ENCODE results near the gene PPP2R3A. TPM values are rescaled to one million over a fixed set of nuclear protein-coding genes. Genes with fewer than 3 reads are reported as not detected.
A peak's percentile ranks its signal among the peaks of the same experiment; 100 is the strongest.

PPP2R3A gene
- total and polyA plus RNA-seq, 9 of the 15 experiments (the other 6 are each of a cell fraction or from before 2014, with no cell fraction given) = 0.10 to 0.50 (median 0.24) TPM

DNA sequence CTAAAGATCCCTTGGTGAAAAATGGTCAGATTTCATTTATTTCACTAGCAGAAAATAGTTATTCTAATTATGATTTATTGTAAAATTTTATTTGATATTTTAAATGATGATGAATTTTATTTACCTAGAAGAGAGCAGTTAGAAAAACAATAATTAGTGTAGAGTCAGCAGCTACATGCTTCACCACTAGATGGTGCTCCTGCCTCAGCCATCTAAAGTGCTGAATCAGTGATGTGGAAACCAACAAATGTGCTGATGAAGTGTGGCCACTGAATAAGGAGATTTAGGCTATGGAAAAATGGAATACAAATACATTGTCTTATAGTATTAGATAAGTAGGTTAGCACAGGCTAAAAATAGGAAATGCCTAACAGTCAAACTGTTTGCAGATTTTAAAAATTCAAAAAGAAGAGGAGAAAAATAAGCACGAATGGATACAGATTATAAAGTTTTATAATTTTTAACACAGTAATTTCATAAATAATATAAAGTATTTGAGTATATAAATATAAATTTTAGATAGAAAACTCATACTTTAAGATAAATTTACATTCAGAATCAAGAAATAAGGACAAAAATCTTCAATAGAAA, 109.8 kb downstream of the PPP2R3A start (continued):
- no peak for TF ChIP-seq TFAM (CRISPR knock-in tag; conservative IDR thresholded peaks at IDR 0.05)
- no peak for TF ChIP-seq ELF1 (tag; IDR thresholded peaks at IDR 0.05)
- TF ChIP-seq USF1 (CRISPR knock-in tag; IDR thresholded peaks at IDR 0.05) = no peak
- TF ChIP-seq ATF1 (CRISPR knock-in tag; IDR thresholded peaks at IDR 0.05) = no peak
- TF ChIP-seq ATF1 (tag; IDR thresholded peaks at IDR 0.05) = no peak
- no peak for TF ChIP-seq NFXL1 (CRISPR knock-in tag; IDR thresholded peaks at IDR 0.05)
- TF ChIP-seq ETV5 (CRISPR knock-in tag; IDR thresholded peaks at IDR 0.05; ENCODE audit: low read depth) = no peak
- no peak for TF ChIP-seq GATAD2A (IDR thresholded peaks at IDR 0.05)
- no peak for TF ChIP-seq RBM14 (IDR thresholded peaks at IDR 0.05; ENCODE audit: borderline replicate concordance, insufficient read depth, low read depth, low read length)
- peak; percentile 98 for TF ChIP-seq C11orf30 (IDR thresholded peaks at IDR 0.05; ENCODE audit: low read depth)
- no peak for TF ChIP-seq ZNF75A (CRISPR knock-in tag; IDR thresholded peaks at IDR 0.05)
- no peak for TF ChIP-seq DIDO1 (tag; IDR thresholded peaks at IDR 0.05; ENCODE audit: low read depth)
- no peak for TF ChIP-seq NUFIP1 (IDR thresholded peaks at IDR 0.05; ENCODE audit: partially characterized antibody)
- TF ChIP-seq SIX5 (IDR thresholded peaks at IDR 0.05; ENCODE audit: borderline replicate concordance in 1 of 2, insufficient read depth in 1 of 2, low read depth in 1 of 2, low read length in 2 of 2) = no peak
- TF ChIP-seq MYC (IDR thresholded peaks at IDR 0.05; ENCODE audit: low read depth, low read length) = no peak
- no peak for TF ChIP-seq MYC (CRISPR knock-in tag; IDR thresholded peaks at IDR 0.05; ENCODE audit: borderline replicate concordance, low read depth)
- no peak for TF ChIP-seq ZNF57 (CRISPR knock-in tag; IDR thresholded peaks at IDR 0.05)
- TF ChIP-seq CREM (IDR thresholded peaks at IDR 0.05; ENCODE audit: low read depth) = 0 out of 2 replicates have a peak, but pooled peaks have one; percentile 24
- TF ChIP-seq ETS2 (tag; IDR thresholded peaks at IDR 0.05; ENCODE audit: borderline replicate concordance, poor library complexity, severe bottlenecking) = no peak
- TF ChIP-seq NELFE (IDR thresholded peaks at IDR 0.05; ENCODE audit: insufficient read depth, insufficient read length) = no peak
- peak; percentile 96 for TF ChIP-seq NFE2 (IDR thresholded peaks at IDR 0.05; ENCODE audit: low read depth)
- peak; percentile 92 to 95 for TF ChIP-seq RAD21 (CRISPR knock-in tag; conservative IDR thresholded peaks at IDR 0.05 in 1 of 2, IDR thresholded peaks at IDR 0.05 in 1 of 2)
- TF ChIP-seq MYNN (IDR thresholded peaks at IDR 0.05) = no peak
- no peak for TF ChIP-seq MYNN (CRISPR knock-in tag; IDR thresholded peaks at IDR 0.05)
- no peak for TF ChIP-seq MTA2 (IDR thresholded peaks at IDR 0.05; ENCODE audit: low read depth)
- no peak for TF ChIP-seq ZFP36 (IDR thresholded peaks at IDR 0.05; ENCODE audit: low read depth, low read length, partially characterized antibody)
- TF ChIP-seq COPS2 (conservative IDR thresholded peaks at IDR 0.05) = no peak
- TF ChIP-seq DPF2 (IDR thresholded peaks at IDR 0.05) = no peak
- TF ChIP-seq, protein P1, sequence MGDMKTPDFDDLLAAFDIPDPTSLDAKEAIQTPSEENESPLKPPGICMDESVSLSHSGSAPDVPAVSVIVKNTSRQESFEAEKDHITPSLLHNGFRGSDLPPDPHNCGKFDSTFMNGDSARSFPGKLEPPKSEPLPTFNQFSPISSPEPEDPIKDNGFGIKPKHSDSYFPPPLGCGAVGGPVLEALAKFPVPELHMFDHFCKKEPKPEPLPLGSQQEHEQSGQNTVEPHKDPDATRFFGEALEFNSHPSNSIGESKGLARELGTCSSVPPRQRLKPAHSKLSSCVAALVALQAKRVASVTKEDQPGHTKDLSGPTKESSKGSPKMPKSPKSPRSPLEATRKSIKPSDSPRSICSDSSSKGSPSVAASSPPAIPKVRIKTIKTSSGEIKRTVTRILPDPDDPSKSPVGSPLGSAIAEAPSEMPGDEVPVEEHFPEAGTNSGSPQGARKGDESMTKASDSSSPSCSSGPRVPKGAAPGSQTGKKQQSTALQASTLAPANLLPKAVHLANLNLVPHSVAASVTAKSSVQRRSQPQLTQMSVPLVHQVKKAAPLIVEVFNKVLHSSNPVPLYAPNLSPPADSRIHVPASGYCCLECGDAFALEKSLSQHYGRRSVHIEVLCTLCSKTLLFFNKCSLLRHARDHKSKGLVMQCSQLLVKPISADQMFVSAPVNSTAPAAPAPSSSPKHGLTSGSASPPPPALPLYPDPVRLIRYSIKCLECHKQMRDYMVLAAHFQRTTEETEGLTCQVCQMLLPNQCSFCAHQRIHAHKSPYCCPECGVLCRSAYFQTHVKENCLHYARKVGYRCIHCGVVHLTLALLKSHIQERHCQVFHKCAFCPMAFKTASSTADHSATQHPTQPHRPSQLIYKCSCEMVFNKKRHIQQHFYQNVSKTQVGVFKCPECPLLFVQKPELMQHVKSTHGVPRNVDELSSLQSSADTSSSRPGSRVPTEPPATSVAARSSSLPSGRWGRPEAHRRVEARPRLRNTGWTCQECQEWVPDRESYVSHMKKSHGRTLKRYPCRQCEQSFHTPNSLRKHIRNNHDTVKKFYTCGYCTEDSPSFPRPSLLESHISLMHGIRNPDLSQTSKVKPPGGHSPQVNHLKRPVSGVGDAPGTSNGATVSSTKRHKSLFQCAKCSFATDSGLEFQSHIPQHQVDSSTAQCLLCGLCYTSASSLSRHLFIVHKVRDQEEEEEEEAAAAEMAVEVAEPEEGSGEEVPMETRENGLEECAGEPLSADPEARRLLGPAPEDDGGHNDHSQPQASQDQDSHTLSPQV (IDR thresholded peaks at IDR 0.05) = 0 out of 2 replicates have a peak, but pooled peaks have one; percentile 19

Measured in K562 (cell line).